Lower leg skin (tissue), 3 donors: ENCODE results near the gene AP1B1.

Source experiments
- POLR2A ChIP-seq, 2 donors: fragments of 450-650 bp; IDR thresholded peaks; one replicate each; pipeline ENCODE4 v1.6.1; 2016 to 2017; ENCODE audit warnings: antibody characterized with exemption in 2 of 2, mild to moderate bottlenecking in 1 of 2, moderate library complexity in 1 of 2
- TF ChIP-seq, protein P1 (sequence below), 3 donors: fragments of 450-650 bp; IDR thresholded peaks; one replicate each; pipeline ENCODE4 v1.5.1; 2016; ENCODE audit warnings: antibody characterized with exemption in 3 of 3, mild to moderate bottlenecking in 3 of 3, moderate library complexity in 2 of 3

DNA sequence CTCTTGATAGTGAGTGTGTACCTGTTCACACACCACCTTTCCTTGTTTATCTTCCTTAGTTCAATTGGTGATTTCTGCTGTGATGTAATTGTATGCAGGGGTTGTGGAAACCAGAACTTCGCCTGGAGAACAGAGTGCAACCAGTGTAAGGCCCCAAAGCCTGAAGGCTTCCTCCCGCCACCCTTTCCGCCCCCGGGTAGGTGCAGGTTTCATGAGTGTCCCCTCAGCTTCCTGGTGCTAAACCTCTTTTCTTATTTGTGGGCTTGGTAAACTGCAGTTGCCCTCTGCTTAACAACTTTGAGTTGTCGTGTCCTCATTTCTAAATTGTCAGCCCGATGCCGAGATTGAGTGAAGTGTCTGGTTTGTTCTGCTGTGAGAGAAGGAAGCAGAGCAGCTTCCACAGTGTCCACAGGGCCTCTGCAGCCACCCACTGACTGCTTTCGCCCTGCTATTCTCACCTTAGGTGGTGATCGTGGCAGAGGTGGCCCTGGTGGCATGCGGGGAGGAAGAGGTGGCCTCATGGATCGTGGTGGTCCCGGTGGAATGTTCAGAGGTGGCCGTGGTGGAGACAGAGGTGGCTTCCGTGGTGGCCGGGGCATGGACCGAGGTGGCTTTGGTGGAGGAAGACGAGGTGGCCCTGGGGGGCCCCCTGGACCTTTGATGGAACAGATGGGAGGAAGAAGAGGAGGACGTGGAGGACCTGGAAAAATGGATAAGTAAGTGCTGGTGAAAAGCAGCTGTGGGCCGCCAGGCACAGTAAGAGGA is 89.1 kb downstream of the AP1B1 start:
- TF ChIP-seq, protein P1, sequence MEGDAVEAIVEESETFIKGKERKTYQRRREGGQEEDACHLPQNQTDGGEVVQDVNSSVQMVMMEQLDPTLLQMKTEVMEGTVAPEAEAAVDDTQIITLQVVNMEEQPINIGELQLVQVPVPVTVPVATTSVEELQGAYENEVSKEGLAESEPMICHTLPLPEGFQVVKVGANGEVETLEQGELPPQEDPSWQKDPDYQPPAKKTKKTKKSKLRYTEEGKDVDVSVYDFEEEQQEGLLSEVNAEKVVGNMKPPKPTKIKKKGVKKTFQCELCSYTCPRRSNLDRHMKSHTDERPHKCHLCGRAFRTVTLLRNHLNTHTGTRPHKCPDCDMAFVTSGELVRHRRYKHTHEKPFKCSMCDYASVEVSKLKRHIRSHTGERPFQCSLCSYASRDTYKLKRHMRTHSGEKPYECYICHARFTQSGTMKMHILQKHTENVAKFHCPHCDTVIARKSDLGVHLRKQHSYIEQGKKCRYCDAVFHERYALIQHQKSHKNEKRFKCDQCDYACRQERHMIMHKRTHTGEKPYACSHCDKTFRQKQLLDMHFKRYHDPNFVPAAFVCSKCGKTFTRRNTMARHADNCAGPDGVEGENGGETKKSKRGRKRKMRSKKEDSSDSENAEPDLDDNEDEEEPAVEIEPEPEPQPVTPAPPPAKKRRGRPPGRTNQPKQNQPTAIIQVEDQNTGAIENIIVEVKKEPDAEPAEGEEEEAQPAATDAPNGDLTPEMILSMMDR (IDR thresholded peaks at IDR 0.05): no peak
- no peak for TF ChIP-seq POLR2A (IDR thresholded peaks at IDR 0.05)
